ENCODE data around the gene PIK3R6.

PIK3R6 gene

DNA sequence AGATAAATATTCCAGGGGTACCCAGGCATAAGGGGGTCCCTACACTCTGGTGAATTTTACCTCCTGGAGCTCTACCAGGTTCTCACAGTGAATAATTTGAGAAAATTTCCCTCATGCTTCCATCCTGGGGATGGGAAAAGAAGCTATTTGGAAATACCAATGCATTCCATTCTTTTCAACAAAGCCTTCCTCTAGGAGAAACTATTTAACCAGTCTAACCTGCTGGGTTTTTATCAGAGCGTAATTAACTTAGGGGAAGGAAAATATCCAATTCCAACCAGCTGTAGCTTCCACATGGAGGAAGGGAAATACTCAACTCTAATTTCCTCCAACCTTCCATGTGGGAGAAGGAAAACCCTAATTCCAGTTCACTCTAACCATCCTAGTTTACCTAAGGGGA, 85.3 kb downstream of the PIK3R6 start:
- no peaks in the 10 kb centered on the region for H3K9me3 ChIP-seq (ENCODE audit: low read depth, low read length)
- no peak overlapping the region for H3K27ac ChIP-seq
- DNase-seq (ENCODE audit: low read depth, low spot score), result no peak
- no peak overlapping the region for H3K9ac ChIP-seq (ENCODE audit: insufficient read length)
- no peaks in the 10 kb centered on the region for H3K36me3 ChIP-seq (ENCODE audit: insufficient read depth, low read length)
- no peak for TF ChIP-seq FOXP2 (optimal IDR thresholded peaks at IDR 0.05; ENCODE audit: control extremely low read depth, extremely low read length, insufficient read depth)
- no peak for TF ChIP-seq EZH2 (IDR thresholded peaks at IDR 0.05)
- TF ChIP-seq POLR2AphosphoS5 (IDR thresholded peaks at IDR 0.05; ENCODE audit: borderline replicate concordance, low read depth, low read length), result no peak
- H3K4me3 ChIP-seq, result no peak overlapping the region

DNA sequence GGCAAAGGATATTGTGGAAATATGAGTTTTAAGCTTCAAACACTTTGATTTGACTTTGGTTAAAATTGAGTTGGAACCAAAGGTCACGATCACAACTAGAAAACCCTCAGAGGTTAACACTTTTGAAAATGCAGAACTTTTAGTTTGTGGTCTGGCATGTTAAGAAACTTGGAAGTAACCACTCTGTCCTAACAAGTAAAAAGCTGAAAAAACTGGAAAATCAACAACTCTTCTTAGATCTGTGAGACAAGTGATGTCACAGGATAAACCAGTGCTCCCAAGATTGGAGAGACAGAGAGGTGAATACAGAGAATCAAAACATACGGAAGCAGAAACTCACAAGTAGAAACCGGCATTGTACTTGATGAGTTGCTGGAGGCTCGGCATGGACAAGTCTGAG, 85.7 kb downstream of the PIK3R6 start:
- Histone ChIP-seq H3K4me3 (no peak overlapping the region), H3K9ac (ENCODE audit: insufficient read length) (no peak overlapping the region), H3K36me3 (ENCODE audit: insufficient read depth, low read length) (no peaks in the 10 kb centered on the region), H3K9me3 (ENCODE audit: low read depth, low read length) (no peaks in the 10 kb centered on the region), H3K27ac (no peak overlapping the region)
- no peak for DNase-seq (ENCODE audit: low read depth, low spot score)
- no peak for TF ChIP-seq EZH2 (IDR thresholded peaks at IDR 0.05)

DNA sequence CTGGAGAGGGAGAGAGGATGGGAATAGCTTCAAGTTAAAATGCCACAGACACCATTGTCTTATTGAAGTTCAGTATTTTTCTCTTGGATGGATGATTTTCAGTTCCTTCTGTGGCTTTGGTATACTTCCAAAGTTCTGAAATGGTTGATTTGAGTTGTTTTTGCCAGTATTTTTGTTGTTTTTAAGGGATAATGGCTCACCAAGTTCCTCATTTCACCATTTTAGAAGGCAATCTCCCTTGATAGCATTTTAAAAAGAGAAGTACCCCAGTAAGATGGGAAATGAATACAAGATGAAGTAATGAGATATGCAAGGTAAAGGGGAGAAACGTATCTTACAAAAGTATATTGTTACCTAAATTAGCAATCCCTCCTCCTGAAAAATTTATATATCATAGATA, 90.6 kb downstream of the PIK3R6 start:
- DNase-seq (ENCODE audit: low read depth, low spot score), result no peak
- Histone ChIP-seq H3K9me3 (ENCODE audit: low read depth, low read length) (no peaks in the 10 kb centered on the region), H3K36me3 (ENCODE audit: insufficient read depth, low read length) (no peaks in the 10 kb centered on the region), H3K27ac (no peak overlapping the region), H3K4me3 (no peak overlapping the region), H3K9ac (ENCODE audit: insufficient read length) (no peak overlapping the region)
- TF ChIP-seq EZH2 (IDR thresholded peaks at IDR 0.05) (no peak), POLR2AphosphoS5 (IDR thresholded peaks at IDR 0.05; ENCODE audit: borderline replicate concordance, low read depth, low read length) (no peak), FOXP2 (optimal IDR thresholded peaks at IDR 0.05; ENCODE audit: control extremely low read depth, extremely low read length, insufficient read depth) (no peak)

DNA sequence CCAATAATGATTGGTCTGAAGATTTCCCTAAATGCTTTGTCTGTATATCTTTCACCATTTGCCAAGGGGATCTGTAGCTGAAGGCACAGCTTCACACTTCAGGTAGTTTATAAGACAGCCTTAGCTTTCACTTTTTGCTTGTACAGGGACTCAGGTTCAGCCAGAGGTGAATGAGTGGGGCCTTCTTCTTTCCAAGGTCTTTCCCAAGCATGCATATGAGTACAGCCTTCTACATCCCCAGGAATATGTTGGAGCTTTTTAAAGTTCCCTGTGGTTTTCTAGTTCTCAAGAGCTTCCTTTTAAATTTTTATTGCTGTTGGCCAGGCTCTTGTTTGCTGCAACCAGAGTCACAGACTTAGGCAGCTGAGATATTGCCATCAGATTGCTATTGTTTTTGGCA, 91.2 kb downstream of the PIK3R6 start:
- Histone ChIP-seq H3K9me3 (ENCODE audit: low read depth, low read length) (no peaks in the 10 kb centered on the region), H3K27ac (no peak overlapping the region), H3K36me3 (ENCODE audit: insufficient read depth, low read length) (no peaks in the 10 kb centered on the region), H3K4me3 (no peak overlapping the region), H3K9ac (ENCODE audit: insufficient read length) (no peak overlapping the region)
- TF ChIP-seq FOXP2 (optimal IDR thresholded peaks at IDR 0.05; ENCODE audit: control extremely low read depth, extremely low read length, insufficient read depth) (no peak), EZH2 (IDR thresholded peaks at IDR 0.05) (no peak), POLR2AphosphoS5 (IDR thresholded peaks at IDR 0.05; ENCODE audit: borderline replicate concordance, low read depth, low read length) (no peak)
- DNase-seq (ENCODE audit: low read depth, low spot score), result no peak

DNA sequence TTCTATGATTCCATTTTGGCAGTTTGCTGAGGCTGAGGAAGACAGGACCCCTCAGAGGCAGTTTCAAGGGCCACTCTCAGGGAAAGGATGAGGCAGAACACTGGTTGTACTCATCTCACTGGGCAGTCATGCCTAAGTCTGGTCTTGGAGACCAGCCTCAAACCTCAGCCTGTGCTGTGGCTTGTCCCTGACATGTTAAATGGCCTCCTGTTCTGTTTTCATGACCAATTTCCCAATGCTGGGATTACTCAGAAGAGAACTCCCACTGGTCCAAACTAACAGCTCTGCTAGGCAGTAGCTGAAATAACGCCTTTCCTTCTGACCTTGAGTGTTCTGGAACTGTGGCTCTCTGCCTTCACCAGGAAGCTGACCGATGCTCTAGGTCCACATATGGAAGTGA, 100.7 kb downstream of the PIK3R6 start:
- Histone ChIP-seq H3K9me3 (ENCODE audit: low read depth, low read length) (no peaks in the 10 kb centered on the region), H3K9ac (ENCODE audit: insufficient read length) (no peak overlapping the region), H3K4me3 (no peak overlapping the region), H3K27ac (no peak overlapping the region), H3K36me3 (ENCODE audit: insufficient read depth, low read length) (no peaks in the 10 kb centered on the region)
- no peak for DNase-seq (ENCODE audit: low read depth, low spot score)
- TF ChIP-seq FOXP2 (optimal IDR thresholded peaks at IDR 0.05; ENCODE audit: control extremely low read depth, extremely low read length, insufficient read depth) (no peak), EZH2 (IDR thresholded peaks at IDR 0.05) (no peak), POLR2AphosphoS5 (IDR thresholded peaks at IDR 0.05; ENCODE audit: borderline replicate concordance, low read depth, low read length) (no peak)

- Histone ChIP-seq H3K36me3 (ENCODE audit: insufficient read depth, low read length) (no peaks in the 10 kb centered on the region), H3K4me3 (no peak overlapping the region), H3K9me3 (ENCODE audit: low read depth, low read length) (no peaks in the 10 kb centered on the region), H3K9ac (ENCODE audit: insufficient read length) (no peak overlapping the region), H3K27ac (no peak overlapping the region)
- DNase-seq (ENCODE audit: low read depth, low spot score), result no peak
- TF ChIP-seq EZH2 (IDR thresholded peaks at IDR 0.05) (no peak), POLR2AphosphoS5 (IDR thresholded peaks at IDR 0.05; ENCODE audit: borderline replicate concordance, low read depth, low read length) (no peak), FOXP2 (optimal IDR thresholded peaks at IDR 0.05; ENCODE audit: control extremely low read depth, extremely low read length, insufficient read depth) (no peak)
Measured at GRCh38 chr17:8762012-8762411, 105.5 kb downstream of the PIK3R6 start.

- H3K36me3 ChIP-seq (ENCODE audit: insufficient read depth, low read length), result no peaks in the 10 kb centered on the region
- H3K9ac ChIP-seq (ENCODE audit: insufficient read length), result no peak within 1 kb of the TSS
- H3K27ac ChIP-seq, result no peak within 1 kb of the TSS
- TF ChIP-seq EZH2 (IDR thresholded peaks at IDR 0.05), result no peak
- TF ChIP-seq POLR2AphosphoS5 (IDR thresholded peaks at IDR 0.05; ENCODE audit: borderline replicate concordance, low read depth, low read length), result no peak
- TF ChIP-seq FOXP2 (optimal IDR thresholded peaks at IDR 0.05; ENCODE audit: control extremely low read depth, extremely low read length, insufficient read depth), result no peak
- no peaks in the 10 kb centered on the region for H3K9me3 ChIP-seq (ENCODE audit: low read depth, low read length)
- no peak within 1 kb of the TSS for H3K4me3 ChIP-seq
- no peak for DNase-seq (ENCODE audit: low read depth, low spot score)
Measured at GRCh38 chr17:8758137-8758596, 109.3 kb downstream of the PIK3R6 start, which contains the start of gene SPDYE4. SPDYE4 (minus strand) TSS chr17:8758546; CDS start chr17:8758382, 164 bp downstream.

DNA sequence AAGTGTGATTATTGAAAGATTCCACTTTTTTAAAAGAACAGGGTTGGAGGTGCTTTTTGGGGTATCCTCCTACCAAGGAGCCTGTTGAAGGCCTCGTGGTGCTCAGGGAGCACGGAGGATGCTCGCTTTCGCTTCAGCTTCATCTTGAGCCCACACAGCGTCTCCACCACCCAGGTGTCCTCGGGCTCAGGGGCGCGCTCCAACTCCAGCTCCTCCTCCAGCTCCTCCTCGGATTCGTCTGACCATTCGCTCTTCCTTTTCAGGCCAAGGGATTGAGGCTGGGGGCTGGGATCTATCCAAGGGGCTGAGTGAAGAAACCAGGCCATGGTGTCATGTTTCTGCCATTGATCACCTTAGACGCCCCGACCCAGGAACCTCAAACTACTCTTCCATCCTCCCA, 110.3 kb downstream of the PIK3R6 start:
- H3K9me3 ChIP-seq (ENCODE audit: low read depth, low read length), result no peaks in the 10 kb centered on the region
- no peak overlapping the region for H3K9ac ChIP-seq (ENCODE audit: insufficient read length)
- H3K4me3 ChIP-seq, result no peak overlapping the region
- no peaks in the 10 kb centered on the region for H3K36me3 ChIP-seq (ENCODE audit: insufficient read depth, low read length)
- TF ChIP-seq FOXP2 (optimal IDR thresholded peaks at IDR 0.05; ENCODE audit: control extremely low read depth, extremely low read length, insufficient read depth) (no peak), POLR2AphosphoS5 (IDR thresholded peaks at IDR 0.05; ENCODE audit: borderline replicate concordance, low read depth, low read length) (no peak), EZH2 (IDR thresholded peaks at IDR 0.05) (no peak)
- no peak for DNase-seq (ENCODE audit: low read depth, low spot score)
- no peak overlapping the region for H3K27ac ChIP-seq

- no peaks in the 10 kb centered on the region for H3K9me3 ChIP-seq (ENCODE audit: low read depth, low read length)
- no peak overlapping the region for H3K9ac ChIP-seq (ENCODE audit: insufficient read length)
- no peak for DNase-seq (ENCODE audit: low read depth, low spot score)
- TF ChIP-seq FOXP2 (optimal IDR thresholded peaks at IDR 0.05; ENCODE audit: control extremely low read depth, extremely low read length, insufficient read depth) (no peak), POLR2AphosphoS5 (IDR thresholded peaks at IDR 0.05; ENCODE audit: borderline replicate concordance, low read depth, low read length) (no peak), EZH2 (IDR thresholded peaks at IDR 0.05) (no peak)
- H3K4me3 ChIP-seq, result no peak overlapping the region
- no peak overlapping the region for H3K27ac ChIP-seq
- H3K36me3 ChIP-seq (ENCODE audit: insufficient read depth, low read length), result no peaks in the 10 kb centered on the region
Measured at GRCh38 chr17:8755590-8756255, 111.8 kb downstream of the PIK3R6 start.
